MM.1S (cell line): ENCODE data around the gene LNX1.

ENCODE experiments used
- DNase-seq: peaks from one replicate; pipeline ENCODE4 v3.0.0-alpha.2; 2015
- H2AFZ ChIP-seq: fragments of 300-600 bp; sonication (generic); 2 replicates; pipeline ENCODE4 v1.6.0; 2016; ENCODE audit warnings: antibody characterized with exemption, low read length
- H3F3A ChIP-seq: fragments of 300-600 bp; sonication (generic); 2 replicates; pipeline ENCODE4 v1.6.1; 2016; ENCODE audit warnings: mild to moderate bottlenecking, antibody characterized with exemption, low read length, moderate library complexity, mixed read lengths; ENCODE audit not compliant: insufficient read depth
- H3K27ac ChIP-seq: fragments of 300-600 bp; sonication (generic); 2 replicates; pipeline ENCODE4 v1.5.1; 2016; ENCODE audit warnings: mild to moderate bottlenecking, low read length
- H3K27me3 ChIP-seq: fragments of 300-600 bp; sonication (generic); replicated peaks from 2 replicates; pipeline ENCODE4 v1.6.0; 2016; ENCODE audit warnings: low read length; ENCODE audit not compliant: insufficient read depth
- H3K36me3 ChIP-seq: fragments of 300-600 bp; sonication (generic); replicated peaks from 2 replicates; pipeline ENCODE4 v1.6.1; 2016; ENCODE audit warnings: mild to moderate bottlenecking, low read length, mixed read lengths; ENCODE audit not compliant: insufficient read depth
- H3K4me1 ChIP-seq: fragments of 300-600 bp; sonication (generic); 2 replicates; pipeline ENCODE4 v1.6.1; 2016; ENCODE audit warnings: low read length, mixed read lengths
- H3K4me2 ChIP-seq: fragments of 300-600 bp; sonication (generic); 2 replicates; pipeline ENCODE4 v1.6.0; 2016; ENCODE audit warnings: low read depth, low read length
- H3K4me3 ChIP-seq: fragments of 300-600 bp; sonication (generic); 2 replicates; pipeline ENCODE4 v1.5.1; 2016; ENCODE audit warnings: low read length, mixed read lengths
- H3K79me2 ChIP-seq: fragments of 300-600 bp; sonication (generic); 2 replicates; pipeline ENCODE4 v1.6.1; 2016; ENCODE audit warnings: mixed run types, low read length, mixed read lengths
- H3K9ac ChIP-seq: fragments of 300-600 bp; sonication (generic); 2 replicates; pipeline ENCODE4 v1.6.1; 2016; ENCODE audit warnings: low read length, mixed read lengths
- H3K9me2 ChIP-seq: fragments of 300-600 bp; sonication (generic); replicated peaks from 2 replicates; pipeline ENCODE4 v1.6.1; 2016; ENCODE audit warnings: mild to moderate bottlenecking, low read length, mixed read lengths; ENCODE audit not compliant: insufficient read depth
- H3K9me3 ChIP-seq: fragments of 300-600 bp; sonication (generic); replicated peaks from 2 replicates; pipeline ENCODE4 v1.6.1; 2016; ENCODE audit warnings: mild to moderate bottlenecking, low read length, mixed read lengths; ENCODE audit not compliant: insufficient read depth
- H4K20me1 ChIP-seq: fragments of 300-600 bp; sonication (generic); 2 replicates; pipeline ENCODE4 v1.6.1; 2016; ENCODE audit warnings: mild to moderate bottlenecking, low read length, moderate library complexity, mixed read lengths; ENCODE audit not compliant: insufficient read depth
- EZH2 ChIP-seq: fragments of 300-600 bp; sonication (generic); optimal IDR thresholded peaks from 2 replicates; pipeline ENCODE3; 2017; ENCODE audit warnings: low read depth, mild to moderate bottlenecking, antibody characterized with exemption, low read length, mixed read lengths
- EZH2phosphoT487 ChIP-seq: fragments of 300-600 bp; sonication (generic); IDR thresholded peaks from 2 replicates; pipeline ENCODE4 v1.6.1; 2018; ENCODE audit warnings: antibody characterized with exemption, low read length
- TF ChIP-seq, protein P1 (sequence below): fragments of 300-600 bp; sonication (generic); IDR thresholded peaks from 2 replicates; pipeline ENCODE4 v1.5.1; 2016; ENCODE audit warnings: antibody characterized with exemption, low read length, mixed read lengths

LNX1 gene

DNA sequence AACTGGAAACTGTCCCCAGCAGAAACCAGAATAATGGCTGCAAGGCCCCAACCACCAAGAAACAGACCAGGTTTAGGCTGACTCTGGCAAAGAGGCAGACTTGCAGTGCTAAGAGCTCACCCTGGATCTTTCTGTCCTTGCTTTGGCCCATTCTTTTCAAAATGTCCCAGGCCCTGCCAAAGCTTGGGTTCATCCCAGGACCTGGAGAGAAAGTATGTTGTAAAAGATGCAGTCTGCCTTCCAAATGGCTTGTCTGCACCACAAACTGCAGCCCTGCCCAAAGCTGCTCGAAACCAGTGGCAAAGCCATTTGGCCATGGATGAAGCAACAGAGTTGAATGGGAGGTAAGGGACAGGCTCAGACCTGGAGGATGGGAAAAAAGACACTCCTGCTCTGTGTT, 38.0 kb upstream of the LNX1 start:
- no peaks in the 10 kb centered on the region for H3K79me2 ChIP-seq
- TF ChIP-seq, protein P1, sequence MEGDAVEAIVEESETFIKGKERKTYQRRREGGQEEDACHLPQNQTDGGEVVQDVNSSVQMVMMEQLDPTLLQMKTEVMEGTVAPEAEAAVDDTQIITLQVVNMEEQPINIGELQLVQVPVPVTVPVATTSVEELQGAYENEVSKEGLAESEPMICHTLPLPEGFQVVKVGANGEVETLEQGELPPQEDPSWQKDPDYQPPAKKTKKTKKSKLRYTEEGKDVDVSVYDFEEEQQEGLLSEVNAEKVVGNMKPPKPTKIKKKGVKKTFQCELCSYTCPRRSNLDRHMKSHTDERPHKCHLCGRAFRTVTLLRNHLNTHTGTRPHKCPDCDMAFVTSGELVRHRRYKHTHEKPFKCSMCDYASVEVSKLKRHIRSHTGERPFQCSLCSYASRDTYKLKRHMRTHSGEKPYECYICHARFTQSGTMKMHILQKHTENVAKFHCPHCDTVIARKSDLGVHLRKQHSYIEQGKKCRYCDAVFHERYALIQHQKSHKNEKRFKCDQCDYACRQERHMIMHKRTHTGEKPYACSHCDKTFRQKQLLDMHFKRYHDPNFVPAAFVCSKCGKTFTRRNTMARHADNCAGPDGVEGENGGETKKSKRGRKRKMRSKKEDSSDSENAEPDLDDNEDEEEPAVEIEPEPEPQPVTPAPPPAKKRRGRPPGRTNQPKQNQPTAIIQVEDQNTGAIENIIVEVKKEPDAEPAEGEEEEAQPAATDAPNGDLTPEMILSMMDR, result no peak
- TF ChIP-seq EZH2phosphoT487, result no peak
- no peak for TF ChIP-seq EZH2
- no peak overlapping the region for H3K4me2 ChIP-seq
- DNase-seq, result no peak
- H3K9me3 ChIP-seq, result no peaks in the 10 kb centered on the region
- H3K4me3 ChIP-seq, result no peak overlapping the region
- no peak overlapping the region for H3K27ac ChIP-seq
- H3K9ac ChIP-seq, result no peak overlapping the region
- H3K27me3 ChIP-seq, result no peaks in the 10 kb centered on the region
- no peaks in the 10 kb centered on the region for H3K4me1 ChIP-seq
- no peaks in the 10 kb centered on the region for H3F3A ChIP-seq
- H2AFZ ChIP-seq, result no peak overlapping the region
- no peaks in the 10 kb centered on the region for H3K36me3 ChIP-seq
- H3K9me2 ChIP-seq, result no peaks in the 10 kb centered on the region
- no peaks in the 10 kb centered on the region for H4K20me1 ChIP-seq

DNA sequence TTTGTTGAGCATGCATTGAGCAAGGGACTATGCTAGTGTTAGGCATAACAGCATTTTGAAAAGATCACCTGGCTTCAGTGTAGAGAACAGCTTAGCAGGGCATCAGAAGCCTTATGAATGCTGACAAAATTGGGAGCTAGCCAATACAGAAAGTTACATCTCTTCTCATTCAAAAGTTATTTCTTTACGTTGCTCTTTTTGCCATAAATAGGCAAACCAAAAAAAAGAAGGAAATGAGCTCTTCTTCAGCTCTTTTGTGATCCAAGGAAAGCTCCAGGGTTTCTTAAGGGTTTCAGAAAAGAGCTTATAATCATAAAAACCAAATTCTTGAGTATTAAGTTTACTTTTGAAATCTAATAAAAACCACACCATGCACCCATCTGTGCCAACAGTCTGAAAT, 35.2 kb upstream of the LNX1 start:
- H2AFZ ChIP-seq, result no peak overlapping the region
- H3K27me3 ChIP-seq, result no peaks in the 10 kb centered on the region
- H3K4me1 ChIP-seq, result no peaks in the 10 kb centered on the region
- H3K27ac ChIP-seq, result no peak overlapping the region
- no peak for DNase-seq
- no peaks in the 10 kb centered on the region for H3K9me2 ChIP-seq
- no peaks in the 10 kb centered on the region for H3K79me2 ChIP-seq
- H3K4me2 ChIP-seq, result no peak overlapping the region
- TF ChIP-seq, protein P1, result no peak
- TF ChIP-seq EZH2 (no peak), EZH2phosphoT487 (no peak)
- H3F3A ChIP-seq, result no peaks in the 10 kb centered on the region
- H3K9ac ChIP-seq, result no peak overlapping the region
- H4K20me1 ChIP-seq, result no peaks in the 10 kb centered on the region
- no peak overlapping the region for H3K4me3 ChIP-seq
- no peaks in the 10 kb centered on the region for H3K9me3 ChIP-seq
- no peaks in the 10 kb centered on the region for H3K36me3 ChIP-seq

DNA sequence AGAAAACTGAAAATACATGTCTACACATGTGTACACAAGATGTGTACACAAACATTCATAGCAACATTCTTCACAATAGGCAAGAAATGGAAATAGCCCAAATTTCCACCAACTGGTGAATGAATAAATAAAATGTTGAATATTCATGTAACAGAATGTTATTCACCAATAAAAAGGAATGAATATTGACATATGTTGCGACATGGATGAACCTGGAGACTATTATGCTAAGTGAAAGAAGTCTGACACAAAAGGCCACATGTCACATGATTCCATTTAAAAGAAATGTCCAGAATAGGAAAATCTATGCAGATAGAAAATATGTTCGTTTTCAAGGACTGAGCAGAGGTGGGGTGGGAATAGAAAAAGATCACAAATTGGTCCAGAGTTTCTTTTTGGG, 34.6 kb upstream of the LNX1 start:
- Histone ChIP-seq H2AFZ (no peak overlapping the region), H3K4me2 (no peak overlapping the region), H3K4me3 (no peak overlapping the region), H3K27ac (no peak overlapping the region), H3F3A (no peaks in the 10 kb centered on the region), H3K36me3 (no peaks in the 10 kb centered on the region), H3K9me2 (no peaks in the 10 kb centered on the region), H3K27me3 (no peaks in the 10 kb centered on the region), H3K4me1 (no peaks in the 10 kb centered on the region), H3K79me2 (no peaks in the 10 kb centered on the region), H3K9me3 (no peaks in the 10 kb centered on the region), H3K9ac (no peak overlapping the region), H4K20me1 (no peaks in the 10 kb centered on the region)
- TF ChIP-seq, protein P1, result no peak
- TF ChIP-seq EZH2 (no peak), EZH2phosphoT487 (no peak)
- no peak for DNase-seq
